ENCODE measurements around the gene TET2. TPM values are rescaled to one million over a fixed set of nuclear protein-coding genes. Genes with fewer than 3 reads are reported as not detected.

The TET2 gene
- total RNA-seq, 6 donors from 2014 or later: 25.1 to 41.9 (median 29.7) TPM

DNA sequence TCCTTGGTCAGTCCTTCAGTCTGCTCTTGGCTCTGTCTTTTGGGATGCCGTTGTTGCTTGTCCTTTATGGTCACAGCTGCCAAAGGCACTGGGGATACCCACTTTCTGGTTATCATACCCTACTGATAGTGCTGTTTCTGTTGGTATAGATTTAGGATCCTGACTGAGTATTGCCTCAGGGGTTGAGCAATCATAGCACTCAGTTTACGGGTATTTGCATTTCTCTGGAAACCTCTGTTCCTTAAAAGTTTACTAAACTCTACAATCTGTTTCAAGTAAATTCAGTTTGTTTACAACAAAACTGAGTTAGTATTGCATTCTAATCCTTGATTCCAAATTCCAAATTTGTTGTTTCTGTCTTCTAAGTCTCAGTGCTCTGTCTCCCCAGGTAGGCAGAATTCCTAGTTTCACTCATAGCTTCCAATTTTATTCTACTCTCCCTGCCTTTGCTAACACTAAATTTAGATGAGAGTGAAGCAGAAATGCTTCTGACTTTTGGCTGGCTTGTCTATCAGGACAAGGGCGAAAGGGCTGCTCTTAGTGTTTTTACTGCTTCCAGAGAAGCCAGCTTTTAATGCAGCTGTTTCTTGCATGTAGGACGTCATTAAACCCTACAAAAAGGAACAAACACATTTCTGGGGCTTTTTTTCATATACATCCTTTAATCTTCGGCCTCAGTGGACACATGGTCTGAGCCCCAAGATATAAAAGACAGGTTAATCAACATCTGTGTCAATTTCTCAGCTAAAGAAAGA lies 17.2 kb upstream of the TET2 start:
- ATAC-seq (ENCODE audit: low FRiP score in 2 of 2) (no peak), DNase-seq (no peak)
- H3K27me3 ChIP-seq: no peaks in the 10 kb centered on the region
- H3K27ac ChIP-seq: peak overlapping the region in 1 of 4 donors; percentile 8
- WGBS, 2 donors: 68 to 69% methylated on average over 5 of the region's 5 CpGs
- no peaks in the 10 kb centered on the region for H3K36me3 ChIP-seq
- no peaks in the 10 kb centered on the region for H3K9me3 ChIP-seq
- no peak for TF ChIP-seq EP300 (IDR thresholded peaks at IDR 0.05)
- TF ChIP-seq, protein P1, sequence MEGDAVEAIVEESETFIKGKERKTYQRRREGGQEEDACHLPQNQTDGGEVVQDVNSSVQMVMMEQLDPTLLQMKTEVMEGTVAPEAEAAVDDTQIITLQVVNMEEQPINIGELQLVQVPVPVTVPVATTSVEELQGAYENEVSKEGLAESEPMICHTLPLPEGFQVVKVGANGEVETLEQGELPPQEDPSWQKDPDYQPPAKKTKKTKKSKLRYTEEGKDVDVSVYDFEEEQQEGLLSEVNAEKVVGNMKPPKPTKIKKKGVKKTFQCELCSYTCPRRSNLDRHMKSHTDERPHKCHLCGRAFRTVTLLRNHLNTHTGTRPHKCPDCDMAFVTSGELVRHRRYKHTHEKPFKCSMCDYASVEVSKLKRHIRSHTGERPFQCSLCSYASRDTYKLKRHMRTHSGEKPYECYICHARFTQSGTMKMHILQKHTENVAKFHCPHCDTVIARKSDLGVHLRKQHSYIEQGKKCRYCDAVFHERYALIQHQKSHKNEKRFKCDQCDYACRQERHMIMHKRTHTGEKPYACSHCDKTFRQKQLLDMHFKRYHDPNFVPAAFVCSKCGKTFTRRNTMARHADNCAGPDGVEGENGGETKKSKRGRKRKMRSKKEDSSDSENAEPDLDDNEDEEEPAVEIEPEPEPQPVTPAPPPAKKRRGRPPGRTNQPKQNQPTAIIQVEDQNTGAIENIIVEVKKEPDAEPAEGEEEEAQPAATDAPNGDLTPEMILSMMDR (IDR thresholded peaks at IDR 0.05): no peak
- no peak overlapping the region for H3K4me3 ChIP-seq
- peaks cover 0 to 4% (median 0%) of the 10 kb centered on the region in 4 donors for H3K4me1 ChIP-seq

DNA sequence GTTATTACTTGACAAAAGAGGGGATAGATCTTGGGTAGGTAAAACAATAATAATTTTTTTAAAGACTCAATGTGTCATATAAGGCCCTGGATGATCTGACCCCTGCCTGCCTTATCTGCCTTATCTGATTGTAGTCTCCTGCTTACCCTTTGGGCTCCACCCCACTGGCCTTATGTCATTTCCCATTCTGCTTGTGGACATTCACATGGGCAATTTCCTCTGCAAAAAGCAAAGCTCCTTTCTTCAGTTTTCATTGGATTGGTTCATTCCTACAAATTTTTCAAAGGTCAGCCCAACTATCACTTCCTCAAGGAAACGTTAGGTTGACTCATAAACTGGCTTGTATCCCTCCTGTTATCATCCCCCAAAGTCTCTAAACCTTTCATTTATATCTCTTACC lies 15.7 kb upstream of the TET2 start:
- 53 to 62% methylated on average over 1 of the region's 1 CpG for WGBS, 2 donors
- DNase-seq: peak in 1 of 2 donors; percentile 29
- ATAC-seq (ENCODE audit: low FRiP score in 2 of 2): peak in 1 of 2 donors; percentile 44
- TF ChIP-seq, protein P1 (IDR thresholded peaks at IDR 0.05): no peak
- TF ChIP-seq EP300 (IDR thresholded peaks at IDR 0.05): no peak
- TF ChIP-seq POLR2AphosphoS5 (IDR thresholded peaks at IDR 0.05): no peak
- no peak for TF ChIP-seq POLR2A (IDR thresholded peaks at IDR 0.05)
- no peaks in the 10 kb centered on the region for H3K9me3 ChIP-seq
- H3K27me3 ChIP-seq: no peaks in the 10 kb centered on the region
- no peaks in the 10 kb centered on the region for H3K36me3 ChIP-seq
- H3K4me3 ChIP-seq: no peak overlapping the region
- no peak overlapping the region for H3K27ac ChIP-seq
- H3K4me1 ChIP-seq: peaks cover 0 to 4% (median 0%) of the 10 kb centered on the region in 4 donors

DNA sequence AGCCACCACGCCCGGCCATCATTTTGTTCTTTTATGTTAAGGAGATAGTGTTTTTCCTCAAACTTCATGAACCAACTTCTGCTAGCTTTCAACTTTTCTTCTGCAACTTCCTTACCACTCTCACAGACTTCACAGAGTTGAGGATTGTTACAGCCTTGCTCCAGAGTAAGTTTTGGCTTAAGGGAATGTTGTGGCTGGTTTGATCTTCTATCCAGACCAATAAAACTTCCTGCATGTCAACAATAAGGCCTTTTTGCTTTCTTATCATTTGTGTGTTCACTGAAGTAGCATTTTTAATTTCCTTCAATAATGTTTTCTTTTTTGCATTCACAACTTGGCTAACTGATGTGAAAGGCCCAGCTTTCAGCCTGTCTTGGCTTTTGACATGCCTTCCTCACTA lies 12.7 kb upstream of the TET2 start:
- DNase-seq (no peak), ATAC-seq (ENCODE audit: low FRiP score in 2 of 2) (no peak)
- Histone ChIP-seq H3K36me3 (no peaks in the 10 kb centered on the region), H3K27me3 (no peaks in the 10 kb centered on the region), H3K27ac (no peak overlapping the region), H3K4me1 (peaks cover 0 to 4% (median 0%) of the 10 kb centered on the region in 4 donors), H3K4me3 (no peak overlapping the region), H3K9me3 (no peaks in the 10 kb centered on the region)
- TF ChIP-seq, protein P1 (IDR thresholded peaks at IDR 0.05): no peak
- TF ChIP-seq POLR2AphosphoS5 (IDR thresholded peaks at IDR 0.05): no peak
- no peak for TF ChIP-seq EP300 (IDR thresholded peaks at IDR 0.05)
- TF ChIP-seq POLR2A (IDR thresholded peaks at IDR 0.05): no peak
- 93 to 100% methylated on average over 2 of the region's 2 CpGs for WGBS, 2 donors

DNA sequence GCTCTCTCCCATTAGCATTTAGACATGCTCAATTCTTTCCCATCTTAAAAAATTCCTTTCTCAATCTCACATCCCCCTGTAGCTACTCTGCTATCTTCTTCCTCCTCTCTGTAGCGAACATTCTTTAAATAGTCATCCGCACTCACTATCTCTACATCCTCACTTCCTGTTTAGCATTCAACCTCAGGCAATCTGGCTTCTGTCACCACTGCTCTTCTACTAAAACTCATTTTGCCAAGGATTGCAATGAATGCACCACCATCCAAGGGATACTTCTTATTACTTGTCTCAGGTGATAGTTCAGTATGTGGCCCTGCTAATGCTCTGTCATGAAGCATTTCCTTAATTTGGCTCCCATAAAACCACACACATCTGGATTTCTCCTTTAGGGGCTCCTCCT lies 10.9 kb upstream of the TET2 start:
- Histone ChIP-seq H3K4me1 (no peaks in the 10 kb centered on the region), H3K4me3 (no peak overlapping the region), H3K27me3 (no peaks in the 10 kb centered on the region), H3K9me3 (no peaks in the 10 kb centered on the region), H3K27ac (no peak overlapping the region), H3K36me3 (no peaks in the 10 kb centered on the region)
- 44 to 52% methylated on average over 2 of the region's 2 CpGs for WGBS, 2 donors
- no peak for ATAC-seq (ENCODE audit: low FRiP score in 2 of 2)
- DNase-seq: no peak
- TF ChIP-seq, protein P1 (IDR thresholded peaks at IDR 0.05): no peak
- TF ChIP-seq POLR2A (IDR thresholded peaks at IDR 0.05) (no peak), POLR2AphosphoS5 (IDR thresholded peaks at IDR 0.05) (no peak), EP300 (IDR thresholded peaks at IDR 0.05) (no peak)
